Uterus (tissue), 4 donors: ENCODE results near the gene TMEM178A. TPM values are rescaled to one million over a fixed set of nuclear protein-coding genes. Genes with fewer than 3 reads are reported as not detected.

Experiments
- DNase-seq, 2 donors: peaks; one replicate each; pipeline ENCODE4 v3.0.0-alpha.2; 2019 to 2020
- H3K27ac ChIP-seq, 2 donors: fragments of 200-600 bp; sonication (generic); 1 replicate in 1 of 2; 2 replicates in 1 of 2; pipeline ENCODE4 v1.5.1; 2016 to 2018
- H3K27me3 ChIP-seq, 2 donors: fragments of 200-600 bp; sonication (generic); one replicate each; pipeline ENCODE4 v1.5.1; 2018 to 2019; ENCODE audit warnings: control low read depth in 1 of 2
- H3K36me3 ChIP-seq, 2 donors: fragments of 200-600 bp; sonication (generic); one replicate each; pipeline ENCODE4 v1.5.1; 2019; ENCODE audit warnings: control low read depth in 1 of 2
- H3K4me1 ChIP-seq, 2 donors: fragments of 200-600 bp; sonication (generic); one replicate each; pipeline ENCODE4 v1.5.1; 2018 to 2019; ENCODE audit warnings: control low read depth in 1 of 2
- H3K4me3 ChIP-seq, 2 donors: fragments of 200-600 bp; sonication (generic); 1 replicate in 1 of 2; 2 replicates in 1 of 2; pipeline ENCODE4 v1.5.1; 2018 to 2019; ENCODE audit warnings: mild to moderate bottlenecking in 1 of 2
- H3K9me3 ChIP-seq, 2 donors: fragments of 200-600 bp; sonication (generic); one replicate each; pipeline ENCODE4 v1.5.1; 2019; ENCODE audit warnings: control low read depth in 1 of 2
- CTCF ChIP-seq, 4 experiments: fragments of 200-600 bp in 2 of 4; fragments of 450-650 bp in 2 of 4; sonication (generic) in 2 of 4; IDR thresholded peaks; one replicate each; pipeline ENCODE4 v1.5.1; 2016 to 2019; ENCODE audit warnings: antibody characterized with exemption in 4 of 4, mild to moderate bottlenecking in 2 of 4, moderate library complexity in 1 of 4
- POLR2A ChIP-seq, 2 donors: fragments of 450-650 bp; IDR thresholded peaks; one replicate each; pipeline ENCODE4 v1.6.1; 2016; ENCODE audit warnings: antibody characterized with exemption in 2 of 2, mild to moderate bottlenecking in 1 of 2, moderate library complexity in 1 of 2
- intact Hi-C: fragments of 100-400 bp; cut with DNase I; formaldehyde crosslinking; loops from one replicate; pipeline ENCODE4 v1.15.1; 2023; ENCODE audit warnings: low total_unique reads
- total RNA-seq, 4 donors: library from RNA; depleted of rRNA in 3 of 4; stranded (reverse); fragments of >200 nt in 3 of 4; gene quantifications; one replicate each; pipeline versions ENCODE4 v1.1.0 to v1.2.4, GENCODE V29; 2014 to 2023
- donor health status: DM: yes; HTN: yes; CAD: no.

Gene TMEM178A
- total RNA-seq, 4 donors from 2014 or later, result 3.1 to 3.9 TPM; not detected in 2

- TF ChIP-seq POLR2A (IDR thresholded peaks at IDR 0.05) (no peak), CTCF (IDR thresholded peaks at IDR 0.05) (no peak)
- DNase-seq, result no peak
- intact Hi-C loops, result no loop called here
- Histone ChIP-seq H3K27me3 (no peaks in the 10 kb centered on the region), H3K9me3 (no peaks in the 10 kb centered on the region), H3K36me3 (no peaks in the 10 kb centered on the region), H3K4me1 (no peaks in the 10 kb centered on the region), H3K27ac (no peak overlapping the region), H3K4me3 (no peak overlapping the region)
Observed at GRCh38 chr2:39657287-39657937, 8.3 kb upstream of the TMEM178A start.

DNA sequence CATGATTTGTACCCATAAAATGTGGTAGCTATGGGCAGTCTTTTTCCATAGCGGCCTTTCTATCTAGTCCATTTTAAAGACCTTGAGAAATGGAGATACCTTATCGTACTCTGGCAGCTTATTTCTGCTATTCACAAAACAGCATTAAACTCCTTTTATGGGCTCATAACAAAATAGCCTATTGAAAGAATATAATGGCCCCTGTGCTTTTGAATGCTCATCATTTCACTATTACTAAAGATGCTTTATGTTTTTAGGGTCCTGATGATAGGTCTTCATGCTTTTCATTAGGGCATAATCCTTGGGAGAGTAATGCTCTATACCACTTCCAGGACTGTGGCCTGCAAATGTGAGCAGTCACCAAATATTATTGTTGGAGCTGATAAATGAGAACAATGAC, 7.3 kb upstream of the TMEM178A start:
- H3K36me3 ChIP-seq, result no peaks in the 10 kb centered on the region
- DNase-seq, result no peak
- intact Hi-C loops, result no loop called here
- no peak for TF ChIP-seq POLR2A (IDR thresholded peaks at IDR 0.05)
- no peak for TF ChIP-seq CTCF (IDR thresholded peaks at IDR 0.05)
- no peaks in the 10 kb centered on the region for H3K9me3 ChIP-seq
- no peaks in the 10 kb centered on the region for H3K27me3 ChIP-seq
- no peak overlapping the region for H3K27ac ChIP-seq
- no peak overlapping the region for H3K4me3 ChIP-seq
- H3K4me1 ChIP-seq, result no peaks in the 10 kb centered on the region

DNA sequence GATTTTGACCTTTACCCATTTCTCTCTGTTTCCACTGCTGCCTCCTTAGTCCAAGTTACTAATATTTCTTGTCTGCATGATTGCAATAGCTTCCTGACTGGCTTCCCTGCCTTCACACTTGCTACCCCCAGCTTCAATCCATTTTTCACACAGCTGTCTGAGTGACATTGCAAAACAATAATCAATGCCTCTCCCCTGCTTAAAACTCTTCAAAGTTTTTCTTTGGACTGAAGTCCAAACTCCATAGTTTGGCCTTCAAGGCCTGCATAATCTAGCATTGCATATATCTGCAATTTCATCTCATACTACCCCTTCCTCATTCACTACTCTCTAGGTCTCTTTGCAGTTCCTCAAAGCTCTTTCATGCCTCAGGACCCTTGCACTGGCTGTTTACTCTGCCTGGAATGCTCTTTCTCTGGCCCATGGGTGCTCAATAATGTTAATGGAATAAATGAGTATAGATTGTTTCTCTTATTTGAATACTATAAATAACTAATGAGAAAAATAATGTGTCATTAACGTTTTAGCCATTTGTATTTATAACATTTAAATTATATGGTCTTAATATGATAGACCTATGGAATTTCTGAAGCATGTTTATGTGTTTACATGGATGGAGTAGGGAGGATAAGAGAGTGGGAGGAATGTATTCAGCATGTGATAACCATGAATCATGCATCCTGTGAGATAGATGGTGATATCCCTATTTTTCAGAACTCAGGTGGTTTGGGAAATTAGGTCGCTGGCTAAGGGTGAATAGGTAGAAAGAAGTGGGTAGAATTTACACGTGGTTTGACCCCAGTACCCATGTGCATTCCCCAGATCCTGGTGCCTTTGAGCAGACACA, 5.7 kb upstream of the TMEM178A start:
- Histone ChIP-seq H3K9me3 (no peaks in the 10 kb centered on the region), H3K4me3 (no peak overlapping the region), H3K4me1 (no peaks in the 10 kb centered on the region), H3K36me3 (no peaks in the 10 kb centered on the region), H3K27ac (no peak overlapping the region), H3K27me3 (no peaks in the 10 kb centered on the region)
- DNase-seq, result no peak
- intact Hi-C loops, result no loop called here
- TF ChIP-seq CTCF (IDR thresholded peaks at IDR 0.05), result no peak
- no peak for TF ChIP-seq POLR2A (IDR thresholded peaks at IDR 0.05)

DNA sequence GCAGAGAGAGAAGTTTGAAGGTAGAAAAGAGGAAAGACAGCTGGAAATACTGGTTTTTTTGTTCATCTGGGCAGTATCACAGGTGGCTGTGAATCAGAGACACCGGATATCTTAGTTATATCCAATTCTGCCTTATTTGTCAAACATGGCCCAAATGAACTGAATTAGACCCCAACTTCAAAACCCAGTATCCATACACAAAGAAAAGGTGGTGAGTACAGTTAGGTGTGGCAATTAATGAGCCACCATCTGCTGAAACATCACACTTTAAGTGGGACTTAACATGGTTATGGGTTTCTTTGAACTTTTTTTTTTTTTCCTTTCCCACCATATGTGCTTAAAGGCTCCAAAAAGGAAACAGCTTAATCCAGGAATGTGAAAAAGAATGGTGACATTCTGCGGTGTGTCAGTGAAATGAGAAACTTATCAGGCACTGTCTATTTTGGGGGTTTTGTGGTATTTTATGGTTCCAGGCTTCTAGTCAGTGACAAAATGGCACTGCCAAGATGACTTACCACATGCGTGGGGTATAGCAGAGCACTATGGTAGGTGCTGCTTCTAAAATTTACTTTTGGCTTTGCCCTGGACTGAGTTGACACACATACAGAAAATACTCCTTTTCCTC, 5.0 kb upstream of the TMEM178A start:
- no peak overlapping the region for H3K27ac ChIP-seq
- H3K4me3 ChIP-seq, result no peak overlapping the region
- TF ChIP-seq POLR2A (IDR thresholded peaks at IDR 0.05) (no peak), CTCF (IDR thresholded peaks at IDR 0.05) (no peak)
- no peaks in the 10 kb centered on the region for H3K4me1 ChIP-seq
- no peaks in the 10 kb centered on the region for H3K27me3 ChIP-seq
- no peaks in the 10 kb centered on the region for H3K36me3 ChIP-seq
- intact Hi-C loops, result no loop called here
- no peaks in the 10 kb centered on the region for H3K9me3 ChIP-seq
- DNase-seq, result no peak

DNA sequence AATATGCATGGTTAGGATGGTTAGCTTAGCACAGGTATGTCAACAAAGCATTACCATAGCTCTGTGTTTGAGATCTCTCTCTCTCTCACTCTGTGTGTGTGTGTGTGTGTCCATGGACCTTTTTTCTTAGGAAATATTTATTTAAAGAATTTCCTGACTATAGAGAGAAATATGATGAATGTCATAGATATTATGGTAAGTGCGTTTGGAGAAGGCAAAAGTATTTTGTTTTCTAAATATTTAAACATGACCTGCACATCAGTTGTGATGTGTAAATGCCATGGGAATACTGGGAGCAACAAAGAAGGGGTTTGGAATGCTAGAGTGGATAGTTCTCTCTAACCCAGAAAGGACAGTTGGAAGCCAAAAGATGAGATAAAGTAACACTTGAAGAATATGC, 3.9 kb upstream of the TMEM178A start:
- no peak for DNase-seq
- Histone ChIP-seq H3K36me3 (no peaks in the 10 kb centered on the region), H3K4me1 (no peaks in the 10 kb centered on the region), H3K27me3 (no peaks in the 10 kb centered on the region), H3K27ac (no peak overlapping the region), H3K4me3 (no peak overlapping the region), H3K9me3 (no peaks in the 10 kb centered on the region)
- intact Hi-C loops, result no loop called here
- TF ChIP-seq POLR2A (IDR thresholded peaks at IDR 0.05), result no peak
